OCI-LY7 (cell line): Measurements from ENCODE around the gene RRP7A. TPM values are rescaled to one million over a fixed set of nuclear protein-coding genes. Genes with fewer than 3 reads are reported as not detected.
"Not testable (repeated sequence)": the region's sequence is repeated elsewhere in the genome, so short reads cannot be mapped to it uniquely, and the experiment has no call there.

Experiments
- BruUV-seq: library from RNA; stranded (reverse); fragments of 400-500 nt; replicated peaks from 2 replicates; lab custom pipeline; 2021; lab: Mats Ljungman, UMichigan
- CTCF ChIA-PET: fragments of 300-600 bp; sonication (Branson Sonifier 250); formaldehyde crosslinking; loops from one replicate; lab custom pipeline; 2022; ENCODE audit warnings: antibody characterized with exemption; ENCODE audit not compliant: unreplicated experiment; lab: Charles Lee
- POLR2A ChIA-PET: fragments of 300-600 bp; sonication (Branson Sonifier 250); formaldehyde crosslinking; loops from one replicate; lab custom pipeline; 2022; ENCODE audit warnings: antibody characterized with exemption; lab: Charles Lee
- DNase-seq: peaks from one replicate; pipeline ENCODE4 v3.0.0-alpha.2; 2015; ENCODE audit warnings: low spot score
- H2AFZ ChIP-seq: fragments of 200-600 bp; sonication (generic), shearing (Covaris generic); 2 replicates; pipeline ENCODE4 v1.6.1; 2014; ENCODE audit warnings: mild to moderate bottlenecking, antibody characterized with exemption, low read length, moderate library complexity
- H3K27ac ChIP-seq: fragments of 200-600 bp; sonication (generic); 2 replicates; pipeline ENCODE4 v1.5.1; 2014; ENCODE audit warnings: mixed run types, low read depth, mild to moderate bottlenecking, moderate library complexity, low read length, inconsistent platforms; ENCODE audit not compliant: poor library complexity, severe bottlenecking
- H3K36me3 ChIP-seq: fragments of 200-600 bp; sonication (generic); 2 replicates; pipeline ENCODE4 v1.6.1; 2014; ENCODE audit warnings: mild to moderate bottlenecking, antibody characterized with exemption, low read length, moderate library complexity, mixed read lengths; ENCODE audit not compliant: insufficient read depth
- H3K4me1 ChIP-seq: fragments of 200-600 bp; sonication (generic); 2 replicates; pipeline ENCODE4 v1.5.1; 2014; ENCODE audit warnings: mild to moderate bottlenecking, low read length; ENCODE audit not compliant: insufficient read depth, poor library complexity, severe bottlenecking
- H3K4me2 ChIP-seq: fragments of 200-600 bp; sonication (generic); 2 replicates; pipeline ENCODE4 v1.6.1; 2014; ENCODE audit warnings: mild to moderate bottlenecking, low read length
- H3K4me3 ChIP-seq: fragments of 200-600 bp; sonication (generic); 2 replicates; pipeline ENCODE4 v1.5.1; 2014; ENCODE audit warnings: mild to moderate bottlenecking, low read depth, low read length; ENCODE audit not compliant: poor library complexity, severe bottlenecking
- H3K79me2 ChIP-seq: fragments of 200-600 bp; sonication (generic); 2 replicates; pipeline ENCODE4 v1.6.1; 2016; ENCODE audit warnings: low read depth, mild to moderate bottlenecking, low read length, moderate library complexity, mixed read lengths; ENCODE audit not compliant: insufficient read depth
- H3K9me2 ChIP-seq: fragments of 200-600 bp; sonication (generic); 2 replicates; pipeline ENCODE4 v1.6.1; 2016; ENCODE audit warnings: mild to moderate bottlenecking, low read length, mixed read lengths; ENCODE audit not compliant: insufficient read depth
- H3K9me3 ChIP-seq: fragments of 200-600 bp; sonication (generic); 2 replicates; pipeline ENCODE4 v1.6.1; 2014; ENCODE audit warnings: mild to moderate bottlenecking, mixed run types, low read length, mixed read lengths
- H4K20me1 ChIP-seq: fragments of 200-600 bp; sonication (generic); 2 replicates; pipeline ENCODE4 v1.6.1; 2014; ENCODE audit warnings: mild to moderate bottlenecking, antibody characterized with exemption, low read length, moderate library complexity, mixed read lengths; ENCODE audit not compliant: insufficient read depth
- EZH2phosphoT487 ChIP-seq: fragments of 200-600 bp; sonication (generic); IDR thresholded peaks from 2 replicates; pipeline ENCODE4 v1.6.1; 2018; ENCODE audit warnings: low read depth, borderline replicate concordance, mild to moderate bottlenecking, mixed run types, antibody characterized with exemption, low read length, moderate library complexity, mixed read lengths
- intact Hi-C: fragments of 100-400 bp; cut with micrococcal nuclease; formaldehyde crosslinking; loops from one replicate; pipeline ENCODE4 v1.10.0; 2022; ENCODE audit not compliant: unreplicated experiment
- total RNA-seq, 2 experiments: library from RNA; depleted of rRNA in 1 of 2; stranded (reverse); fragments of >200 nt in 1 of 2; shearing (Covaris generic) in 1 of 2; gene quantifications; 2 replicates each; pipeline ENCODE4 v1.2.3, GENCODE V29; 2014 to 2022
- TF ChIP-seq, protein P1 (sequence below): fragments of 200-600 bp; sonication (generic); conservative IDR thresholded peaks from 2 replicates; pipeline ENCODE4 v1.5.1; 2014; ENCODE audit warnings: mild to moderate bottlenecking, antibody characterized with exemption, low read length, moderate library complexity, mixed read lengths

Gene RRP7A
- total RNA-seq, 2 experiments from 2014 or later: 125 to 172 TPM

DNA sequence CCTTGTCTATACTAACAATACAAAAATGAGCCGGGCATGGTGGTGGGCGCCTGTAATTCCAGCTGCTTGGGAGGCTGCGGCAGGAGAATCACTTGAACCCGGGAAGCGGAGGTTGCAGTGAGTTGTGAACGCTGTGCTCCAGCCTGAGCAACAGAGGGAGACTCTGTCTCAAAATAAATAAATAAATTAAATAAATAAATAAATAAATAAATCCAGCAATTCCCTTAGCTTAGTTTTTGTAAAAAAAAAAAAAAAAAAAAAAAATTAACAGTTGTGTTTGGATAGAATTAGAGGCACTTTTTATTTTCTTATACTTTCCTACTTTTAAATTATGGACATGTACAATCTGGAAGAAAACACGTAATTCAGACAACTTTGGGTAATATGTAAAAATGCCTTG is 2.5 kb downstream of the RRP7A start:
- peaks cover 54% of the 10 kb centered on the region for H3K36me3 ChIP-seq
- intact Hi-C loops: loop anchor here (5.0 kb wide), 1 partner anchor 35 kb away; the partner anchor contains the start of gene SERHL2
- DNase-seq, H3K9me3 ChIP-seq, H2AFZ ChIP-seq, H3K9me2 ChIP-seq, CTCF ChIA-PET, H3K27ac ChIP-seq, BruUV-seq: not testable (repeated sequence)
- H3K4me1 ChIP-seq: peaks cover 41% of the 10 kb centered on the region
- H3K4me3 ChIP-seq: peak overlapping the region; percentile 58
- peaks cover 12% of the 10 kb centered on the region; the same call in 1 of the 2 replicates for H4K20me1 ChIP-seq
- peak overlapping the region; percentile 66 for H3K4me2 ChIP-seq
- H3K79me2 ChIP-seq: peaks cover 45% of the 10 kb centered on the region
- POLR2A ChIA-PET: interaction anchor here (0.6 kb wide), 2 partner anchors 343 to 432 kb away, joined by 3 to 4 read pairs; no protein-coding TSS in a partner anchor

GRCh38 chr22:42515896-42516295 is 3.7 kb downstream of the RRP7A start:
- Histone ChIP-seq H4K20me1 (peaks cover 12% of the 10 kb centered on the region; the same call in 1 of the 2 replicates), H3K36me3 (peaks cover 66% of the 10 kb centered on the region), H3K4me1 (peaks cover 50% of the 10 kb centered on the region), H3K9me2 (no peaks in the 10 kb centered on the region), H3K27ac (peak overlapping the region; percentile 27), H2AFZ (no peak overlapping the region), H3K4me2 (peak overlapping the region; percentile 28), H3K4me3 (no peak overlapping the region), H3K9me3 (no peaks in the 10 kb centered on the region), H3K79me2 (peaks cover 45% of the 10 kb centered on the region)
- no peak for TF ChIP-seq EZH2phosphoT487
- TF ChIP-seq, protein P1, sequence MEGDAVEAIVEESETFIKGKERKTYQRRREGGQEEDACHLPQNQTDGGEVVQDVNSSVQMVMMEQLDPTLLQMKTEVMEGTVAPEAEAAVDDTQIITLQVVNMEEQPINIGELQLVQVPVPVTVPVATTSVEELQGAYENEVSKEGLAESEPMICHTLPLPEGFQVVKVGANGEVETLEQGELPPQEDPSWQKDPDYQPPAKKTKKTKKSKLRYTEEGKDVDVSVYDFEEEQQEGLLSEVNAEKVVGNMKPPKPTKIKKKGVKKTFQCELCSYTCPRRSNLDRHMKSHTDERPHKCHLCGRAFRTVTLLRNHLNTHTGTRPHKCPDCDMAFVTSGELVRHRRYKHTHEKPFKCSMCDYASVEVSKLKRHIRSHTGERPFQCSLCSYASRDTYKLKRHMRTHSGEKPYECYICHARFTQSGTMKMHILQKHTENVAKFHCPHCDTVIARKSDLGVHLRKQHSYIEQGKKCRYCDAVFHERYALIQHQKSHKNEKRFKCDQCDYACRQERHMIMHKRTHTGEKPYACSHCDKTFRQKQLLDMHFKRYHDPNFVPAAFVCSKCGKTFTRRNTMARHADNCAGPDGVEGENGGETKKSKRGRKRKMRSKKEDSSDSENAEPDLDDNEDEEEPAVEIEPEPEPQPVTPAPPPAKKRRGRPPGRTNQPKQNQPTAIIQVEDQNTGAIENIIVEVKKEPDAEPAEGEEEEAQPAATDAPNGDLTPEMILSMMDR: no peak
- CTCF ChIA-PET: no interaction called here
- intact Hi-C loops: loop anchor here (5.0 kb wide), 1 partner anchor 36 kb away; the partner anchor contains the start of gene SERHL2
- POLR2A ChIA-PET: no interaction called here
- no peak for DNase-seq
- no TSS peak for BruUV-seq

DNA sequence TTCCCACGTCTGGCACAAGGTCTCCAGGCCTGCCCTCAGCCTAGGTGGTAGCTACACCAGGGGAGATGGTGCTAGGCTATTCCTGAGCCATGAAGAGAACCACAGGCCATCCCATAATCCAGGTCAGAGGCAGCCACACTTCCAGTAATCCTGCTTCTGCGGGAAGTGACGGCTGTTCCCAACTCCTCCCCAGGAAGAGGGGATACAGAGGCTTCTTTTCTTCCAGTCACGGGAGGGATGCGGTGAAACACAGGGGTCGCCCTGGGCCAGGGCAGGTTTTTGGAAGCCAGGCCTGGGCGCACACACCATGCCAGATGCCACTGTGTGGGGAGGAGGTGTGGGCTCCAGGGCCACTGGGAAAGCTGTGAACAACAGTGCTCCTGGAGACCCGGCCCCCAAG is 4.3 kb downstream of the RRP7A start:
- peaks cover 71% of the 10 kb centered on the region for H3K36me3 ChIP-seq
- POLR2A ChIA-PET, H3K27ac ChIP-seq, BruUV-seq, CTCF ChIA-PET, H3K9me2 ChIP-seq, H3K4me2 ChIP-seq, H3K9me3 ChIP-seq, DNase-seq, H3K4me3 ChIP-seq, H2AFZ ChIP-seq: not testable (repeated sequence)
- intact Hi-C loops: loop anchor here (5.0 kb wide), 1 partner anchor 37 kb away; the partner anchor contains the start of gene SERHL2
- peaks cover 12% of the 10 kb centered on the region; the same call in 1 of the 2 replicates for H4K20me1 ChIP-seq
- TF ChIP-seq, protein P1: 0 out of 2 replicates have a peak, but pooled peaks have one; percentile 1
- peaks cover 45% of the 10 kb centered on the region for H3K79me2 ChIP-seq
- peaks cover 50% of the 10 kb centered on the region for H3K4me1 ChIP-seq

GRCh38 chr22:42514331-42514730 is 5.3 kb downstream of the RRP7A start:
- H3K4me2 ChIP-seq, H3K27ac ChIP-seq, CTCF ChIA-PET, H3K4me3 ChIP-seq, DNase-seq, H3K9me2 ChIP-seq, BruUV-seq, H3K9me3 ChIP-seq, POLR2A ChIA-PET, H2AFZ ChIP-seq: not testable (repeated sequence)
- Histone ChIP-seq H3K36me3 (peaks cover 71% of the 10 kb centered on the region), H4K20me1 (peaks cover 12% of the 10 kb centered on the region; the same call in 1 of the 2 replicates), H3K79me2 (peaks cover 35% of the 10 kb centered on the region), H3K4me1 (peaks cover 54% of the 10 kb centered on the region)
- intact Hi-C loops: loop anchor here (5.0 kb wide), 1 partner anchor 98 kb away; the partner anchor contains the start of gene POLDIP3
